Measurements from ENCODE around the gene S100A16.
"Not testable (repeated sequence)": the region's sequence is repeated elsewhere in the genome, so short reads cannot be mapped to it uniquely, and the experiment has no call there.

Gene S100A16

DNA sequence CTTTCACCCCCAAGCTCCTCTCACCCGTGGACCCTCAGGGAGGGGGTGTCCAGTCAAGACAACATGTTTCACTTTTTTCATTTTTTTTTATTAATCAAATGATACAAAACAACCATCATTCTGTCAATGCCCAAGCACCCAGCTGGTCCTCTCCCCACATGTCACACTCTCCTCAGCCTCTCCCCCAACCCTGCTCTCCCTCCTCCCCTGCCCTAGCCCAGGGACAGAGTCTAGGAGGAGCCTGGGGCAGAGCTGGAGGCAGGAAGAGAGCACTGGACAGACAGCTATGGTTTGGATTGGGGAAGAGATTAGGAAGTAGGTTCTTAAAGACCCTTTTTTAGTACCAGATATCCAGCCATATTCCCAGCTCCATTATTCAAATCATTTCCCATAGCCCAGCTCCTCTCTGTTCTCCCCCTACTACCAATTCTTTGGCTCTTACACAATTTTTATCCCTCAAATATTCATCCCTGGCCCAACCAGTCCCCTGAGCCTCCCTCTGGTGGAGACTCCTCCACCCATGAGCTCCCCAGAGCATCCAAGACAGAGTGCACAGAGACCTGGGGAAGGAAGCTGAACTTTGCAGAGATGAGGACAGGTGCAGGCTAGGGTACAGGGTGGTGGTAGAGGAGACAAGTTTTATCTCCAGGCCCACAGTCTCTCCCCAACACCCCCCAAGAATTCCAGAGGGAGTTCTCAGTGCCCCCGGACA is 1.4 kb upstream of the S100A16 start:
- DNase-seq = no peak

DNA sequence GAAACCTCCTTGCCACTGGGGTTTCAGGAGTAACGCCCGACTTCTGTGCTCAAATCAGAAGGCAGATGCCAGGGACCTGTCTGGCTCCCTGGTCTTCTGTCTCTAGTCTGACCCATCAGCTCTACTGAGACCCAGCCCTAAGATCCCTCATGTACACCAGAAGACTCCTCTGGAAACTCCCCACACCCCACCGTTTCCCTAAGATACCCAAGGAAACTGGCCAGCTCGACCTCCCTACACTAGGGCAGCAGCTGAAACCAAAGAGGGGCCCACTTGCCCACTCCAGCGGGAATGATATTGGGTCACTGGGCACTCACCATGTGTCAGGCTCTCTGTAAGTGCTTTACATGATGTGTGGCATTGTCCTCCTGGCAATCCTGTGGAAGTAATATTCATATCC is 469 bp upstream of the S100A16 start:
- no peak for DNase-seq

DNA sequence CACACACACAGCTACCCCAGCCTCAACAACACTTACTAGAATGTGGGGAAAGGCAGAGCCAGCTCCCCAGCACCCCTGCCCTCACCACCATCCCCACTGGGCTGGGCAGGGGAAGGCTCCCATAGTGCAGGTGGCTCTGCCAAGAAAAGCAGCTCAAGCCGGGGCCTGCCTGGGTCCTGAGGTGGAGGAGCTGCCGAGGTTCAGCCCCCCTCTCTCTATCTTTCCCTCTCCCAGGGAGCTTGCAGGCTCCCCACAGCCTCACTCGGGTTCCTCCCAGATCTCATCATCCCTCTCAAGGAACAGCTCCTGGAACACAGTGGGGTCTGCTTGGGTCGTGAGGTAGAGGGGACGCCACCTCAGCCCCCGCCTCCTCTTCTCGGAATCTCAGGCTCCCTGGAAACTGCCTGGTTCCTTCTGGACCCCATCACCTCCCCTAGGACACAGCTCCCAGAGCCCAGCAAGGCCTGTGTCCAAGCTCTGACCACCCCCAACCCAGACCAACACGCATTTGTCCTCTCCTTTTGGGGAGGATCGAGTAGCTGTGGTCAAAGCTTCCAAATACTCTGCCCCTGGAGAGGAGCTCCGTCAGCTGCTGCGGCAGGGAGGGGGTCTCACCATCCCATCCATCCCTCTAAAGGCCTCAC is 704 bp downstream of the S100A16 start:
- DNase-seq = no peak

DNA sequence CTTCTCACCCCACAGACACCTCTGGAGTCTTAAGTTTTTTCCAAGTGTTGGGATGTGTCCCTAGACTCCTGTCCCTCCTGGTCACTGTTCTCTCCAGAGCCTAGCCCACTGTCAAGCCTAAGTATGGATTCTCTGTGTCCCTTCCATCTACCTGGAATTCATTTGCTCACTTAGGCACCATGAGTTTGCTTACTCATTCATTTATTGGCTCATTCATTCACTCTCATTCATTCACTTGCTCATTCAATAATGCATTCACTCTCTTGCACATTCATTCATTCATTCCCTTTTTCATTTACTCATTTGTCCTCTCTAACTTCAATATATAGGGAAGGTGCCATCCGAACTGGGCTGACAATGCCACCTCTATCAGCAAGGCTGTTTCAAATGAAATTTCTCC is 1.6 kb downstream of the S100A16 start:
- no peak for DNase-seq

DNA sequence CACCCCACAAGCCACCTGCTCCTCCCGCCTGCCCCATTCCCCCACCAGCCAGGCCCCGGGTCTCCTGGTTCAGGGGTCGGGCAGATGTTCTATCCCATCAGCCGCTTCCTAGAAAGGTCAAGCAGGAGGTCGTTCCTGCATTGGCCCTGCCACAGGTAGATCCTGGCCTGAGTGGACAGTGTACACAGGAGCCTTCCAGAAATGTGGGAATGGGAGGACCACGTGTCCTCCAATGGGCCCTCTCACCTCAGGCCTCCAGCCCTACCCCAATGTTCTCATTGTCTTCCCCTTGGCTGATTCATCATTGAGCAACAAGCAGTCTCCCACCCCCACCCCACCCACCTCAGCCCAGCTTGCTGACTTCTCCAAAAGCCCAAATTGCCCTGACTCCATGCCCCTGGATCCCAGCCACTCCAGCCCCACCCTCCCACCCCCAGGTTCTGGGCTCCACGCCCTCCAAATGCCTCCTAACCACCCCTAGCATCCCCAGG is 2.1 kb downstream of the S100A16 start:
- DNase-seq = no peak

DNA sequence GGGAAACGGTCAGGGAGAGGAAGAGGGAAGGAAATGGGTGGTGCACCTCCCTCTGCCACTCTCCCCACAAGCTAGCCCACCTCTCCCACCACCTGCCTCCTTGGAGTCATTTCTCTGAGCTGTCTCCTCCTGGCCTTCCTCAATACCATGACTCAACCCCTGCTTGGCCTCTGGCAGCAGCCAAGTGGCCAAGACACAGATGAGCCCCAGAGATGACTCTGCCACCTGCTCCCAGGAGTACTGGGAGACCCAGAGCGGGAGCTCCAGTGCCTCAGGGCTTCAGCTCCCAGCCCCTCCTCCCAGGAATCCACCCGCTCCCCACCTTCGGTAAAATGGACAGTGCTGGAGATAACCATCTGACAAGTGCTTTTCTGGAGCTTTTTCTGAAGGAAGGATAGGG is 2.6 kb downstream of the S100A16 start:
- no peak for DNase-seq

DNA sequence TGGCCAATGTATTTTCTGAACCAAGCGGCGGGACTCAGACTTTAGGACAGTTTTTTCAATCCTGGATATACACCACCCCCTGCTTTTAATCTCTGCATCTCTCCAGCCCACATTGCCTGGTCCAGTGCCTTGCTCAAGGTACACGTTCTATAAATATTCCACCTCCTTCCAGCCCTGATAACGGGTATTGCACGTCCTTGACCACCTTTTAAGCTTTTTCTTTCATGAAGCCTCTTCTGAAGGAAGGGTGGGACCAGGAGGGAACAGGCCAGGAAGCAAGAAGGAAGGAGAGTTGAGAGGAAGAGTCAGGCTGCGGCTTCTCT is 3.4 kb downstream of the S100A16 start:
- DNase-seq = no peak

DNA sequence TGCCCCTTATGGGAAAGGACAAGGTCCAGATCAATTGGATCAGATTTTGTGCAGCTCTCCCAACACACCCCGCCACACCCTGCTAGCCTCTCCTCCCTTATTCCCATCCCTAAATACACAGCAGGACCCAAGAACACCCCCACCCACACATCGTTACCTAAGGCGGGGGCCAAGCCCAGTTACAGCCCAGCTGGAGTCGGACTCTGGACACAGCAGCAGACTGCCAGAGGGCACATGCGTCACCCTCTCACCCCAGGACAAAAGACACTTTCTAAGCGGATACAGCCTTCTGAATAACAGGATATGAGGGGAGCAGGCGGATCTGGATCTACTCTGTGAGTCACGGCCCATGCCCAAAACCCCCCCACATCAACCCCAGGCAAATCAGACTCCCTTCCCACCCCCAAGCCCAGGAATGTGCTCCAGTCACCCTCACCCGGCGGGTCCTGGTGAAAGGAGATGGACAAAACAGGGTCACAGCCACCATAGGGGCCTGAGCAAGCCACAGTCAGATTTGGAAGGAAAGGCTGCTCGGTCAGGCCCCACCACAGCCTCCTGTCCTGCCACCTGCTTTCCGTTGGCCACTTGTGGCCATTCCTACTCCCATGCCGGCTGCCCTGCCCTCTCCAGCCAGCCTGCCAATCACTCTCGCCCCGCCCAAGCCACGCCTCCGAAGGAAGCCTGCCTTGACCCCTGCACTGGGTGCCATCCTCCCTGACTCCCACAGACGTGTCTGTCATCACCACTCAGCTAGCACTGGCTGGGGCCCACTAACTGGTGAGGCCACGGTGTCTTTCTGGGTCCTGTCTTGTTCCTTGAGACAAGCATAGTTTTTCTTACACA is 4.0 kb downstream of the S100A16 start:
- DNase-seq = peak; percentile 82

DNA sequence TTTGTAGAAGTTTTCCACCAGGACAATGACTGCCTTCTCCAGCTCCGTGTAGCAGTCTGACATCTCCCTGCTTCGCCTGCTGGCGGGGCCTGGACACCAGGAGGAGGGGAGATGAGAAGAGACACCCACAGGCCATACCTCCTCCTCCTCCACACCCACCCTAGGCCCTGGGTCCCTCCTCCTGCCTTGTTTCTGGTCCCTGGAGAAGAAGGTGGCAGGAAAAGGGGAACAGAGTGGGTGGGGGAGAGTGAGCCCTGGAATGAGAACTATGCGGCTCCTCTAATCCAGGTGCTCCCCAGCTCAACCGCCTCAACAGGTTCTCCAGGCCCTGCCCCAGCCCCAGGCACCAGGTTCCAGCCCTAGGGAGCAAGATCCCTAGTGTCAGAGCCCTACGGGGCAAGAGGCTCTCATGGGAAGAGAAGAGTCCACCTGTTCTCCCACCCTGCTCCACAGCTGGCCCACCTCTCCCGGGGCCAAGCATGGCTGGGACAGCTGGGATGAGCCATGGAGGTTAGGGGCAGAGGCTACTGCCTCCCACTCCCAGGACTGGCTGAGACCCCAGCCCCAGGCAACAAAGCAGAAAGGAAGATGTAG is 4.8 kb downstream of the S100A16 start:
- DNase-seq = no peak

DNA sequence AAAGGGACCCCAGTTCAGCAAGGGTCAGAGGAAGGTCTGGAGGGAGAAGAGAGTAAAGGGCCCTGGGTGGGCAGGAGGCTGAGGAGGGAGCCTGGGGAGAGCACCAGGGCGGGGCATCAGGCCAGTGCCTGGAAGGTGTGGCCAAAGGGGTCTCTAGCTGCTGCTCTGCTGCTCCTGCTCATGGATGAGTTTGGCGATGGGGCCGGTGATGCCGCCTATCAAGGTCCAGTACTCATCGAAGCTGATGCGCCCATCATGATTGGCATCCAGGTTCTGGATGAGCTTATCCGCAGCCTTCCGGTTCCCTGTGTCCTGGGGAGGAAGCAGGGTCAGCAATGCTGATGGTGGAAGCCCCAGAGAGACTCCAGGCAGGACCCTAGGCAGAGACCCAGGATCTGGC is 5.6 kb downstream of the S100A16 start:
- DNase-seq = no peak

DNA sequence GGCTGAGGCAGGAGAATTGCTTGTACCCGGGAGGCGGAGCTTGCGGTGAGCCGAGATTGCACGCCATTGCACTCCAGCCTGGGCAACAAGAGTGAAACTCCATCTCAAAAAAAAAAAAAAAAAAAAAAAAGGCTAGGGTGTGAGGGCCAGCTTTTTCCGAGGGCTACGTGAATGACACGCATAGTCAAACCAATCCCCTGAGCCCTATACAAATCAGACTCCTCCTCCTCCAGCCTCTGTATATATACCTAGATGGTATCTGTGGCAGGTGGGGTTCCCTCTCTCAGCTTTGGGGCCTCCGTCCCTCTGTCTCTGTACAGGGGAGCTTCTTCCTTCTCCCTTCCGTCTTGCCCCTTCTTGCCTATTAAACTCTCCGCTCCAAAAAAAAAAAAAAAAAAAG is 6.7 kb downstream of the S100A16 start:
- DNase-seq = no peak

DNA sequence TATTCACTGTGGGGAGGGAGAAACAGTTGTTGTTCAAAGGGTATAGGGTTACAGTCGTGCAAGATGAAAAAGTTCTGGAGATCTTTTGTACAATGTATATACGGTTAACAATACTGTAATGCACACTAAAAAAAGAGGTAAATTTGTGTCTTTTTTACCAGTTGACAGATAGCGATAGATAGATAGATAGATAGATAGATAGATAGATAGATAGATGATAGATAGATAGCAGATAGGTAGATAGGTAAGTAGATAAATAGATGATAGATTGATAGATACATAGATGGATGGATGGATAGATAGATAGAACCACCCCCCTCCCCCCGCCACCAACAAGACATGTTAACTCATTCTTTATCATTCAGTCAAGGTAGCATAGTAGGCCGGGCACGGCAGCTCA is 10.2 kb downstream of the S100A16 start:
- DNase-seq = no peak

DNA sequence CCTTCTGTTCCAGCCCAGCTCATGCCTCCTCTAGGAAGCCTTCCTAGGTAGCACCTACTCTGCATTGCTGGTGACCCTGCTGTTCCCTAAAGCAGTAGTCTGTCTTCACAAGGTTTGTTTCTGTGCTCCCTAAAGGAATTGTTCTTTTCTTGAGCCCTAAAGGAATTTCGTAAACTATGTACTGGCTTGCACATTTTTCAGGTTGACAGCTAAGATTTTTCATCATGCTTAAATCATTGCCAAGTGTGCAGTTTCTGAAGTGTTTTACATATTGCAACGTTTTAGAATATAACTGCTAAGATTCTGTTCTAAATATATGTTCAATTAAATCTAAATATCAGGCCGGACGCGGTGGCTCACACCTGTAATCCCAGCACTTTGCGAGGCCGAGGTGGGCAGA is 13.1 kb downstream of the S100A16 start:
- no peak for DNase-seq

DNA sequence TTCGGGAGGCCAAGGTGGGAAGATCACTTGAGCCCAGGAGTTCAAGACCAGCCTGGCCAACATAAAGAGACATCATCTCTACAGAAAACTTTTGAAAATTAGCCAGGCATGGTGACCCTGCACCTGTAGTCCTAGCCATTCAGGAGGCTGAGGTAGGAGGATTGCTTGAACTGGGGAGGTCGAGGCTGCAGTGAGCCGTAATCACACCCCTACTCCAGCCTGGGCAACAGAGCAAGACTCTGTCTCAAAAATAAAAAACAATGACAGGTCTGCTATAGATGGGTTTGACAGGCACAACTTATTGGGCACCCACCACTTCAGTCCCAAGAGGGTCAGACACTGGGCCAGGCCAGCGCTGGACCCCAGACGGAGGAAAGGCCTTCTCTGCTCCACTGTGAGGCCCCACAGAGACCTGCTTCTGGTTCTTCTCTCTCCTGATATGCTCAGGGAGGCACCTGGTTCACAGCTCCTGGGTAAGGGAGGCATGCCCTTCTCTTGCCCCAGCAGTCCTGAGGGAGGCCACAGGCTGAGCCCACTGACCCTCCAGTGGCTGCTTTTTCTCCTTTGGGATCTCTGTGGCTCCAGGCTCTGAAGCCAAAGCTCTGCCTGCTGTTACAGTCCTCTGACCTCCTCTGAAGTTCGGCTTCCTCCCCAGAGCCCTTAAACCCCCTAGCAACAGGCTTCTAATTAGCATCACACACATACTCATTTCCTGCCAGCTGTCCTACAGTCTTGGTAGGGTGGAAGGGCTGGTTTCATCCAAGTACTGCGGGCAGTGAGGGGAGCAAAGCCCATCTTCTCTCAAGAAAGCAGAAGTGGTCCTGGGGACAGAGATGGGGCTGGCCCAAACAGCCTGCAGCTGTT is 14.4 kb downstream of the S100A16 start:
- peak; percentile 96 for DNase-seq

DNA sequence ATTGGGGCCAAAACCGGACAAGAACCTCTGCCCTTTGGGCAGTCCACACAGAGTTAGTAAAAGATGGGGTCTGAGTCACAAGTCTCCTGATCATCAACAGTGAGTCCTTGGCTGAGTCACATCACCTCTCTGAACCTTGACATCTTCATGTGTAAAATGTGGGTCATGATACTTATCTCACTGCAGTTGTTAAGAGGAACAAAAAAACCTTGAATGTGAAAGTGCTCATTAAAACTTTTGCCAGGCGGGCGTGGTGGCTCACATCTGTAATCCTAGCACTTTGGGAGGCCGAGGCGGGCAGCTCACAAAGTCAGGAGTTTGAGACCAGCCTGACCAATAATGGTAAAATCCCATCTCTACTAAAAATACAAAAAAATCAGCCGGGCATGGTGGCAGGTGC is 15.7 kb downstream of the S100A16 start:
- DNase-seq = no peak

DNA sequence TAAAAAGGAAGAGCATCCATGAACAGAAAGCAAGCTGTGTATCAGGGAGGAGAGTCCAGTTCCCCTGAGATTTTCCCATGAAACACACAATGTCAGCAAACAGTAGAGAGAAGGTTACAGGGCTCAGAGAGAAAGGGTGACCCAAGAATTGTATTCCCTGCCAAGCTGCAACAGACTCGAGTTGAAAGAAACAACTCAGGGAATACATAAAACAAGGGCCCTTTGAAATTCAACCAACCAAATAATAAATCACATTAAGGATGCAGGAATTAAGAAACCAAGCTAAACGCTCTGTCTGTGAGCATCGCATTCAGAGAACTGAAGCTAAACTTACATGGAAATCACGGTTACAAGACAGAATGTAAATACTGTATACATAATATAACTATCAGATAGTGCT is 20.2 kb downstream of the S100A16 start:
- DNase-seq = peak; percentile 34

DNA sequence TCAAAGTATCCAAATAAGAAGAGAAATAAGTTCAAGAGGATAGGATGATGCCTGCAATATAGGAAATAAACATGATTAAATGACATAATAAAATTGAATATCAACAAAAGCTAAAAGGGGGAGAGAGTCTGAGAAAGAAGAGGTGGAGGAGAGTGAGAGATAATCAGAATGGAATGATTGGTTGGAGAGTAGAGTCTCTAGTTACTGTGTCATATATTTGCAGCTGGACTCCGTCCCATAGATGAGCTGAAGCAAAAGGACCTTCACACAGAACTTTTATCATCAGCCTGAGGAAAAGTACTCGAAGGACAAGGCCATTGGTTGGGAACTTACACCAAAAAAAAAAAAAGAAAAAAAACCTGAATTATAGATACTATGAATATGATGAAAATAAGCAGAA is 24.5 kb downstream of the S100A16 start:
- DNase-seq = no peak

DNA sequence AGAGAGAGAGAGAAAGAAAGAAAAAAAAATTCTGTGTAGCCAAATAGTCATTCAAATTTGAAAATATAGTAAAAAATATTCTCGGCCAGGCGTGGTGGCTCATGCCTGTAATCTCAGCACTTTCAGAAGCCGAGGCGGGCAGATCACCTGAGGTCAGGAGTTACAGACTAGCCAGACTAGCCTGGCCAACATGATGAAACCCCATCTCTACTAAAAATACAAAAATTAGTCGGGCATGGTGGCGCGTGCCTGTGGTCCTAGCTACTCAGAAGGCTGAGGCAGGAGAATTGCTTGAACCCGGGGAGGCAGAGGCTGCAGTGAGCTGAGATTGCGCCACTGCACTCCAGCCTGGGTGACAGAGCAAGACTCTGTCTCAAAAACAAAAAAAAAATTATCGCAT is 24.9 kb downstream of the S100A16 start:
- not testable (repeated sequence) for DNase-seq

DNA sequence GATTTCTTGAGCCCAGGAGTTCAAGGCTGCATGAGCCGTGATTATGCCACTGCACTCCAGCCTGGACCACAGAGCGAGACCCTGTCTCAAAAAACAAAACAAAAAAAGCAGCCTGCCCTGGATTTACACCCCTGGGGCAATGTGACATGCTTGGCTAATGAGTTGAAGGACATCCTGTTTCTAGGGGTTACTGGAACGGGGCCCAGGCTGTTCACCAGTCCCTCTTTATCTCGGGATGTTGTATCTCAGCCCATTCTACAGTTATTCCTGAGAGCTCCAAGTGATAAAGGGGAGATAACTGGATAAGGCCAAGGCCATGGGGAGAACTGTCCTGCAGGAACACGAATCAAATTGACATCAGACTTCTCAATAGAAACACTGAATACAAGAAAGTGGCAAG is 25.6 kb downstream of the S100A16 start:
- peak; percentile 14 for DNase-seq

DNA sequence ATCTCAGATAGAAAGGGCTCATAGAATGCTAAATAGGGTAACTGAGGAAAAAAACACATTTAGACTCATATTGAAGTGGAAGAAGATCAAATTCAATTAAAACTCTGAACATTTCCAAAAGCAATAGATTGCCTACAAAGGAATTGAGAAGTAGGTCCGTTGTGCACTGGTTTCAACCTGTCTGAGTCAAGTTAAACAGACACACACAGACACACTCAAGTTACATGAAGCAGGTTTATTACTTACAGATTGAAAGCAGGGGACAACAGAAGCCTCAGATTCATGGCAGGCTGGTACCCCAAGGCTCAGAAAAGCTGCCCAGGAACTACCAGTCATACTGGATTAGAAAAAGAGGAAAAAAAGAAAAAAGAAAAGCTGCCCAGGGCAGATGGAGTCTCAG is 26.6 kb downstream of the S100A16 start:
- no peak for DNase-seq

DNA sequence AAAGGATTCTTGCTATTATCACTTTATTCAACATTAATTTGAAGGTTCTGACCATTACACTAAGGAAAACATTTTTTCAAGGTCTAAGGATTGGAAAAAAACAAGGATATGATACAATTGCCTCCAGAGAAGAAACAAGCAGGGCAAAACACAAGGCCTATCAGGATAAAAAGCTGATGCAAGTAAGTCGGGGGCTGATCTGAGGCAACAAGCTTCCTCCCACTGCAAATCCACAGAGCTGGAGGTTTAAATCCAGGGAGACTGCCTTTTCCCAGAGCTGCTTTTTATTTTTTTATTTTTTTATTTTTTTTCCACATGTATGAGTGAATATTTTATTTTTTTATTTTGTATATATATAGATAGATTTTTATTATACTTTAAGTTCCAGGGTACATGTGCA is 27.9 kb downstream of the S100A16 start:
- DNase-seq = no peak

DNA sequence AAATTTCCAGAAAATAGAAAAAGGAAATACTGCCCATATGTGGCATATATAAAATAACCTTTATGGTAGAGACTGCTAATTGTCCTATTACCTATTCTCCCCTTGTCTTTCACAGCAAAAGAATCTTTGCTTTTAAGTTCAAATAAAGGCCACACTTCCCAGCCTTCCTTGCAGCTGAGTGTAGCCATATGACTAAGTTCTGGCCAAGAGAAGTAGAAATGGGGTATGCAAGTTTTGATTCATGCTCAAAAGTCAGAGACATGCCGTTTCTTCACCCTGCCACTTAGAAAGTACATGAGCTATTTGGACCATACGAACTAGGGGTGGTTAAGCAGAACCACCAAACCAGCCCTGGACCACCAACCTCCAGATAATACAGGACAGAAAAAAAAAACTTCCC is 29.0 kb downstream of the S100A16 start:
- no peak for DNase-seq

DNA sequence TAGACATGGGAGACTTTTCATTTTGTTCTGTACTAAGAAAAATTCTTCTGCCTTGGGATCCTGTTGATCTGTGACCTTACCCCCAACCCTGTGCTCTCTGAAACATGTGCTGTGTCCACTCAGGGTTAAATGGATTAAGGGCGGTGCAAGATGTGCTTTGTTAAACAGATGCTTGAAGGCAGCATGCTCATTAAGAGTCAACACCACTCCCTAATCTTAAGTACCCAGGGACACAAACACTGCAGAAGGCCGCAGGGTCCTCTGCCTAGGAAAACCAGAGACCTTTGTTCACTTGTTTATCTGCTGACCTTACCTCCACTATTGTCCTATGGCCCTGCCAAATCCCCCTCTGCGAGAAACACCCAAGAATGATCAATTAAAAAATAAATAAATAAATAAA is 29.4 kb downstream of the S100A16 start:
- not testable (repeated sequence) for DNase-seq
